Activated CD8-positive, alpha-beta T cell treated with anti-CD3 and anti-CD28 coated beads for 36 hours (primary cell): Measurements from ENCODE around the gene DNAJC1. TPM values are rescaled to one million over a fixed set of nuclear protein-coding genes. Genes with fewer than 3 reads are reported as not detected.

Source experiments
- ATAC-seq: fragments of 200-7000 bp; cut with Tn5 transposase; one replicate; pipeline ENCODE4 v1.10.0; 2021; ENCODE audit warnings: mild to moderate bottlenecking, moderate library complexity
- CTCF ChIA-PET: fragments of 350-600 bp; sonication (Branson Sonifier 250); formaldehyde crosslinking; loops from one replicate; lab custom pipeline; 2021; ENCODE audit warnings: antibody characterized with exemption; lab: Charles Lee
- POLR2A ChIA-PET: fragments of 350-600 bp; sonication (Branson Sonifier 250); formaldehyde crosslinking; loops from one replicate; lab custom pipeline; 2021; ENCODE audit warnings: antibody characterized with exemption; lab: Charles Lee
- DNase-seq: peaks from one replicate; pipeline ENCODE4 v3.0.0-alpha.2; 2020
- H3K27ac Mint-ChIP-seq: one replicate; pipeline ENCODE4 v1.8.0; 2021; ENCODE audit warnings: mild to moderate bottlenecking, mixed read lengths
- H3K27me3 Mint-ChIP-seq: one replicate; pipeline ENCODE4 v1.8.0; 2021; ENCODE audit warnings: mixed read lengths
- H3K36me3 Mint-ChIP-seq: one replicate; pipeline ENCODE4 v1.8.0; 2021; ENCODE audit warnings: low read depth, mixed read lengths
- H3K4me1 Mint-ChIP-seq: one replicate; pipeline ENCODE4 v1.8.0; 2021; ENCODE audit warnings: low read depth, mixed read lengths
- H3K4me3 Mint-ChIP-seq: one replicate; pipeline ENCODE4 v1.8.0; 2021; ENCODE audit warnings: mild to moderate bottlenecking, moderate library complexity, mixed read lengths
- H3K9me3 Mint-ChIP-seq: one replicate; pipeline ENCODE4 v1.8.0; 2021; ENCODE audit warnings: mixed read lengths
- CTCF ChIP-seq: fragments of 200-600 bp; IDR thresholded peaks from one replicate; pipeline ENCODE4 v1.8.0; 2022; ENCODE audit warnings: antibody characterized with exemption, mild to moderate bottlenecking
- intact Hi-C: fragments of 100-400 bp; cut with micrococcal nuclease; formaldehyde crosslinking; loops from one replicate; pipeline ENCODE4 v1.10.0; 2022
- total RNA-seq, 2 experiments: library from RNA; stranded (reverse); gene quantifications; one replicate each; pipeline ENCODE4 v1.2.3, GENCODE V29; 2021

The DNAJC1 gene
- total RNA-seq, 2 experiments from 2014 or later: 19.3 to 23.7 TPM

- H3K27me3 Mint-ChIP-seq: no peaks in the 10 kb centered on the region
- H3K9me3 Mint-ChIP-seq: no peaks in the 10 kb centered on the region
- no peak overlapping the region for H3K27ac Mint-ChIP-seq
- H3K4me3 Mint-ChIP-seq: no peak overlapping the region
- peak; percentile 84 for TF ChIP-seq CTCF
- ATAC-seq: peak; percentile 95
- H3K36me3 Mint-ChIP-seq: peaks cover 28% of the 10 kb centered on the region
- POLR2A ChIA-PET: no interaction called here
- peaks cover 24% of the 10 kb centered on the region for H3K4me1 Mint-ChIP-seq
- CTCF ChIA-PET: interaction anchor here (0.6 to 6.4 kb wide), 21 partner anchors 8 to 294 kb away, joined by 3 to 58 read pairs (median 4); no protein-coding TSS in a partner anchor
- intact Hi-C loops: loop anchor here (5.0 kb wide), 1 partner anchor 235 kb away; no protein-coding TSS in a partner anchor
- DNase-seq: peak; percentile 57
Observed at GRCh38 chr10:21732067-21732772, 271.3 kb downstream of the DNAJC1 start.

GRCh38 chr10:21728618-21729017 lies 274.9 kb downstream of the DNAJC1 start:
- intact Hi-C loops: no loop called here
- DNase-seq (no peak), ATAC-seq (no peak)
- no peaks in the 10 kb centered on the region for H3K9me3 Mint-ChIP-seq
- H3K4me3 Mint-ChIP-seq: no peak overlapping the region
- TF ChIP-seq CTCF: no peak
- H3K27me3 Mint-ChIP-seq: no peaks in the 10 kb centered on the region
- POLR2A ChIA-PET: interaction anchor here (1.3 kb wide), 1 partner anchor 15 kb away, joined by 3 read pairs; no protein-coding TSS in a partner anchor
- H3K36me3 Mint-ChIP-seq: peaks cover 26% of the 10 kb centered on the region
- CTCF ChIA-PET: no interaction called here
- H3K4me1 Mint-ChIP-seq: peaks cover 31% of the 10 kb centered on the region
- no peak overlapping the region for H3K27ac Mint-ChIP-seq

- intact Hi-C loops: no loop called here
- POLR2A ChIA-PET: interaction anchor here (1.3 kb wide), 1 partner anchor 14 kb away, joined by 3 read pairs; no protein-coding TSS in a partner anchor
Observed at GRCh38 chr10:21727452-21728168, 275.9 kb downstream of the DNAJC1 start.

GRCh38 chr10:21726601-21727225 lies 276.8 kb downstream of the DNAJC1 start:
- TF ChIP-seq CTCF: no peak
- ATAC-seq (no peak), DNase-seq (no peak)
- Mint-ChIP-seq H3K4me3 (no peak overlapping the region), H3K36me3 (peaks cover 22% of the 10 kb centered on the region), H3K27me3 (no peaks in the 10 kb centered on the region), H3K4me1 (peaks cover 25% of the 10 kb centered on the region), H3K27ac (no peak overlapping the region), H3K9me3 (no peaks in the 10 kb centered on the region)
- ChIA-PET CTCF (interaction anchor here (1.5 kb wide), 1 partner anchor 84 kb away, joined by 4 read pairs; no protein-coding TSS in a partner anchor), POLR2A (no interaction called here)
- intact Hi-C loops: no loop called here

More at GRCh38 chr10:21727452-21728168, 275.9 kb downstream of the DNAJC1 start:
- Mint-ChIP-seq H3K4me3 (no peak overlapping the region), H3K27me3 (no peaks in the 10 kb centered on the region), H3K27ac (no peak overlapping the region), H3K36me3 (peaks cover 26% of the 10 kb centered on the region), H3K9me3 (no peaks in the 10 kb centered on the region), H3K4me1 (peaks cover 31% of the 10 kb centered on the region)
- CTCF ChIA-PET: no interaction called here
- TF ChIP-seq CTCF: no peak
- DNase-seq (no peak), ATAC-seq (no peak)
